Activated naive CD8-positive, alpha-beta T cell treated with anti-CD3 and anti-CD28 coated beads, Interleukin-2, amount 50 U/mL, for 16 hours (primary cell): ENCODE data around the gene MCF2L2.
"Not testable (repeated sequence)": the region's sequence is repeated elsewhere in the genome, so short reads cannot be mapped to it uniquely, and the experiment has no call there.

Experiments used
- DNase-seq: peaks from one replicate; pipeline ENCODE4 v3.0.0-alpha.2; 2020; ENCODE audit warnings: low read depth, low spot score

The MCF2L2 gene

GRCh38 chr3:183428447-183429211 is at the start of gene MCF2L2:
TSS of gene MCF2L2 (minus strand) at chr3:183428619. CDS start at chr3:183427977, 642 bp downstream.
- peak; percentile 44 for DNase-seq

GRCh38 chr3:183477801-183478456 is 49.5 kb upstream of the MCF2L2 start:
- no peak for DNase-seq

GRCh38 chr3:183475764-183476162 is 47.3 kb upstream of the MCF2L2 start:
- DNase-seq, result not testable (repeated sequence)

- DNase-seq, result no peak
These were observed 46.8 kb upstream of the MCF2L2 start for GRCh38 chr3:183475016-183475763.

GRCh38 chr3:183473969-183474368 is 45.5 kb upstream of the MCF2L2 start:
- no peak for DNase-seq

- no peak for DNase-seq
These were observed 43.7 kb upstream of the MCF2L2 start for GRCh38 chr3:183472155-183472554.

- no peak for DNase-seq
These were observed 40.0 kb upstream of the MCF2L2 start for GRCh38 chr3:183468424-183468823.

- DNase-seq, result no peak
These were observed 38.2 kb upstream of the MCF2L2 start for GRCh38 chr3:183466575-183466974.

- not testable (repeated sequence) for DNase-seq
These were observed 37.3 kb upstream of the MCF2L2 start for GRCh38 chr3:183465710-183466109.

- DNase-seq, result no peak
These were observed 36.1 kb upstream of the MCF2L2 start for GRCh38 chr3:183464480-183464879.

- DNase-seq, result no peak
These were observed 31.9 kb upstream of the MCF2L2 start for GRCh38 chr3:183460081-183461055.

- no peak for DNase-seq
These were observed 26.7 kb upstream of the MCF2L2 start for GRCh38 chr3:183455089-183455488.

- no peak for DNase-seq
These were observed 25.6 kb upstream of the MCF2L2 start for GRCh38 chr3:183454064-183454463.

GRCh38 chr3:183449791-183450190 is 21.4 kb upstream of the MCF2L2 start:
- no peak for DNase-seq

GRCh38 chr3:183449391-183449790 is 21.0 kb upstream of the MCF2L2 start:
- DNase-seq, result no peak

GRCh38 chr3:183448369-183449128 is 20.1 kb upstream of the MCF2L2 start:
- DNase-seq, result no peak

- peak; percentile 45 for DNase-seq
These were observed 19.0 kb upstream of the MCF2L2 start for GRCh38 chr3:183447206-183448001.

- no peak for DNase-seq
These were observed 18.4 kb upstream of the MCF2L2 start for GRCh38 chr3:183446838-183447205.

GRCh38 chr3:183444748-183445147 is 16.3 kb upstream of the MCF2L2 start:
- DNase-seq, result no peak
